AG20443 (cell line): ENCODE results near the gene ZFP1.

Experiments
- DNase-seq: peaks from one replicate; pipeline ENCODE4 v3.0.0; 2012; ENCODE audit warnings: low spot score, mixed read lengths

The ZFP1 gene

GRCh38 chr16:75160386-75160785 is 12.1 kb downstream of the ZFP1 start:
- DNase-seq: no peak

DNA sequence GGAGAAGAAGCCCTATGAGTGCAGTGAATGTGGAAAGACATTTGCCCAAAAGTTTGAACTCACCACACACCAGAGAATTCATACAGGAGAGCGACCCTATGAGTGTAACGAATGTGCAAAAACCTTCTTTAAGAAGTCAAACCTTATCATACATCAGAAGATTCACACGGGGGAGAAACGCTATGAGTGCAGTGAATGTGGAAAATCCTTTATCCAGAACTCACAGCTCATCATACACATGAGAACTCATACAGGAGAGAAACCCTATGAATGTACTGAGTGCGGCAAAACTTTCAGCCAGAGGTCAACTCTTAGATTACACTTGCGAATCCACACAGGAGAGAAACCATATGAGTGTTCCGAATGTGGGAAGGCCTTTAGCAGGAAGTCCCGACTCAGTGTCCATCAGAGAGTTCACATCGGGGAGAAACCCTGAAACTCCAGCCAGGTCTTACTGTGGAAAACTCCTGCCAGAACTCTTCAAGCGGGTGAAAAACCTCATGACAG is 21.6 kb downstream of the ZFP1 start:
- no peak for DNase-seq

GRCh38 chr16:75172578-75172977 is 24.3 kb downstream of the ZFP1 start:
- no peak for DNase-seq

GRCh38 chr16:75175074-75175473 is 26.8 kb downstream of the ZFP1 start:
- DNase-seq: no peak

- no peak for DNase-seq
Measured at GRCh38 chr16:75176926-75177325, 28.6 kb downstream of the ZFP1 start.

DNA sequence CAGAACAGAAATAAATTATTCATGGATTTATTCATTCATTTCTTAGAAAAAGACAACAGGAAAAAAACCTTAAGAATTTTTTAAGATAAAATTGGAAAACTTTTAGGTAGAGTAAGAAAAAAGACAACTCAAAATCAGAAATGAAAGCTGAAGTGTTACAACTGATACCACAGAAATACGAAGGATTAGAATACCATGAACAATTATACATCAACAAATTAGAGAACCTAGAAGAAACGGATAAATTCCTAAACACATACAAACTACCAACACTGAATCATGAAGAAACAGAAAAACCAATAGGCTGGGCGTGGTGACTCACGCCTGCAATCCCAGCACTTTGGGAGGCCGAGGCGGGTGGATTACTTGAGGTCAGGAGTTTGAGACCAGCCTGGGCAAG is 30.9 kb downstream of the ZFP1 start:
- no peak for DNase-seq

DNA sequence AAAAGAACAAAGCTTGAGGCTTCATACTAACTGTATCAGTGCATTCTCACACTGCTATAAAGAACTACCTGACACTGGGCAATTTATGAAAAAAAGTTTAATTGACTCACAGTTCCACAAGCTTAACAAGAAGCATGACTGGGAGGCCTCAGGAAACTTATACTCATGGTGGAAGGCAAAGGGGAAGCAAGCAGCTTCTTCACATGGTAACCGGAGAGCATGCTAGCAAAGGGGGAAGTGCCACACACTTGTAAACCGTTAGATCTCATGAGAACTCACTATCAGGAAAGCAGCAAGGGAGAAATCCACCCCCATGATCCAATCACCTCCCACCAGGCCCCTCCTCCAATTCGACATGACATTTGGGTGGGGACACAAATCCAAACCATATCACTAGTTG is 33.3 kb downstream of the ZFP1 start:
- no peak for DNase-seq

DNA sequence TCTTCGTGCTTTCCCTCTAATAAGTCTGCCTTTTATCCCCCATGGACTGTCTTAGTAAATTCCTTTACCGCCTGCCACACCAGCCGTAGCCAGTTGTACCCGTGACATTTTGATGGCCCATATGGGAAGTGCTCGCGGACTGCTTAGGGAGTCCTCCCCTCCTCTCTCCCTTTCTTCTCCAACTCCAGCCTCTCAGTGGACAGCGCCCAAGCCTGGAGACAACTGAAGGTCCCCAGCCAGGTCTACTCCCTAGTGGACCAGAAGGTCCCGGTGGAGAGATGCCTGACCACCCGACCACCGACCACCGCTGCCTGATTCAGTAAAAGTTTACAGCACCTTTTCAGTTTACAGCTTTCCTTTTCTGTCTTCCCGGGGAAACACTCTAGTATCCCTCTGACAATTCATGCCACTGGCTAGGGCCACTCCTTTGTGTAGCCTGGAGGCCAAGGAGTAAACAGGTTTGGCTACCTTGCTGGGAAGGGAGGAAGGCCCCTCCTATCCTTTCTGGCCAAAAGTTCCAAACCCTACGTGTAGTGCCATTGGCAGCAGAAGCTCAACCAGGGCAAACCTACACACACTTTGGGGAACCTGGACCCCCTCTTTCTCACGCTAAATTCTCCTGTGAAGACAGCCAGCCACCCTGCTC is 40.6 kb downstream of the ZFP1 start:
- no peak for DNase-seq

- DNase-seq: no peak
Measured at GRCh38 chr16:75189638-75190245, 41.4 kb downstream of the ZFP1 start.

DNA sequence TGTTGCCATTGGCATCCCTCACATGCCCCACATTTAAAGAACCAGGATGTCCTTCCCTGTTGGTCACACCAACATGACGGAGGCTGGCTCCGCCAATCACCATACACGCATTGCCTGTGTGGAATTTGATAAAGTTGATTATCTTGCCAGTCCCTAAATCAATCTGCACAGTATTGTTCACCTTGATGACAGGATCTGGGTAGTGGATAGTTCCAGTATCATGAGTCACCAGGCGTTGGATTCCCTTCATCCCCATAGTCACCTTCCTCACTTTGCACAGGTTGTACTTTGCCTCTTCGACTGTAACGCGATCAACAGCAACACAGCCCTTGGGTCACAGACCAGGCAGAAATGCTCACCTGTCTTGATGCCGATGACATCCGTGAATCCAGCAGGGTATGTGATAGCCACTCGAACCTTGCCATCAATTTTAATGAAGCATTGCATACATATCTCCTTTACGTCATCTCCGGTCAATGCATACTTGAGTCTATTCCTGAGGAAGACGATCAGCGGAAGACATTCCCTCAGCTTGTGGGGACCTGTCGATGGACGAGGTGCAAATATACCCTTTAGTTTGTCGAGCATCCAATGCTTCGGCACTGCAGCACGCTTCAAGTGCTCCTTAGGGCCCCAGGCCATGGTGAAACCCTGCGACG is 44.4 kb downstream of the ZFP1 start:
- no peak for DNase-seq

DNA sequence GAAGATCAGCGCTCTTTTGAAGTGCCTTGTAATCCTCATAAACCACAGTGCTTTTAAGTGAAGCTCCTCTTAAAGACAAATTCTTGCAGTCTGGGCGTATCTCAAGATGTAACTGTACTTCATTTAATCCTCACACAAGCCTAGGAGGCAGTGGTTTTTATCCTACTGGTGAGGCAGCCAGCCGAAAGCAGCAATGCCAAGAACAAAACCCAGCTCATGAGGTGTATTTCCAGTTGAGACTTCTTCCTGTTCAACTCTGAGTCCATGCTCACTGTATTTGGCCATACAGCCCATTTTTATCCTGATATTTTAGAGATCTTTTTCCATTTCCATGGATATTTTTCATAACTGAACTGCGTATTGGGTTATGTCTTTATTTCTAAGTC is 44.9 kb downstream of the ZFP1 start:
- no peak for DNase-seq

GRCh38 chr16:75193730-75194444 is 45.6 kb downstream of the ZFP1 start:
- DNase-seq: no peak

- DNase-seq: no peak
Measured at GRCh38 chr16:75195811-75196790, 47.8 kb downstream of the ZFP1 start.

DNA sequence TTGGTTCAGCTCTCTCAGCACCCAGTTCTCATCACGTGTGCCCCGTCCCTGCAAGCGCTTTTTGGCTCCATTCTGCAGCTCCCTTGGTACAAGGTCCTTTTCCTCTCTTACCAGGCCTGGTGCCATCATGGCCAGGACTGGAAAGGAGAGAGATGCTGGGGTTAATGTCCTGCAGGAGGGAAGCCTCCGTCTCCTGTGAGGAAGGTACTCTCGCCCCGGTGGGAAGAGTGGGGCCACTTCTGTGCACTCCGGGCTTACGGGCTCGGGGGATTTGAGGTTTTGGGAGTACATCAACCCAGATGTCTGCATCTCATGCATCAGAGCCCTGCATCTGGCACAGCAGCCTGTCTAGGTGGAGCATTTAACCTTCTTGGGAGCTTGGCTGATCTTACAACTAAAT is 48.5 kb downstream of the ZFP1 start:
- no peak for DNase-seq

- DNase-seq: no peak
Measured at GRCh38 chr16:75197522-75198134, 49.3 kb downstream of the ZFP1 start.

DNA sequence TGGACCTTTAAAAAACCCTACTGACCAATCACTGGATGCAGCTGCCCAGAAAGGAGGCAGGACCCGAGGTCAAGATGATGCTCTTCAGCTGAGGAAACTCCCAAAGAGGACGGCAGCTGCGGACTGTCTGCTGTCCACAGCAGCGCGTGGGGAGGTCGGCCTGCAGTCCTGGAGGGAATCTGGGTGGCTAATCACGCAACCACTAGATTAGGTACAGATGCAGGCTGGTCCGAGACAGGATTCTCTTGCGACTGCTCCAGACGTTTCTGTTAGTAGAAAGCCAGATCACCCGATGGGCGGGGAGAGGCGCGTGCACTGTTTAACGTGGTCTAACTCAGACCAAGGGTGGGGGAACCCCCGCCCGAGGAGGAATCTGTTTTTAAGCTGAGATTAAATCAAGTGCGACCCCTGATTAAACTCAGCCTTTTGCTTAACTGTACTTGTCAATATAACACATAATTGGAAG is 49.8 kb downstream of the ZFP1 start:
- peak; percentile 80 for DNase-seq

DNA sequence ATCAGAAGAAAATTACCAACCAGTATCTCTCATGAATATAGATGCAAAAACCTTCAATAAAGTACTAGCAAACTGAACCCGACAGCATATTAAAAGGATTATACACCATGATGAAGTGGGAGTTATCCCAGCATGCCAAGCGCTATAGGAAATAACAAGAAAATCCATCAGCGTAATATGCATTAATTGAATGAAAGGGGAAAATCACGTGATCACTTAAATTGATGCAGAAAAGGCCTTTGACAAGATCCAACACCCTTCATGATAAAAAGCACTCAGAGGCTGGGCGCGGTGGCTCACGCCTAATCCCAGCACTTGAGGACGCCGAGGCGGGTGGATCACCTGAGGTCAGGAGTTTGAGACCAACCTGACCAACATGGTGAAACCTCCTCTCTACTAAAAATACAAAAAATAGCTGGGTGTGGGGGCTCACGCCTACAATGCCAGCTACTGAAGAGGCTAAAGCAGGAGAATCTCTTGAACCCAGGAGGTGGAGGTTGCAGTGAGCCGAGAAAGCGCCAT is 53.8 kb downstream of the ZFP1 start:
- DNase-seq: no peak

DNA sequence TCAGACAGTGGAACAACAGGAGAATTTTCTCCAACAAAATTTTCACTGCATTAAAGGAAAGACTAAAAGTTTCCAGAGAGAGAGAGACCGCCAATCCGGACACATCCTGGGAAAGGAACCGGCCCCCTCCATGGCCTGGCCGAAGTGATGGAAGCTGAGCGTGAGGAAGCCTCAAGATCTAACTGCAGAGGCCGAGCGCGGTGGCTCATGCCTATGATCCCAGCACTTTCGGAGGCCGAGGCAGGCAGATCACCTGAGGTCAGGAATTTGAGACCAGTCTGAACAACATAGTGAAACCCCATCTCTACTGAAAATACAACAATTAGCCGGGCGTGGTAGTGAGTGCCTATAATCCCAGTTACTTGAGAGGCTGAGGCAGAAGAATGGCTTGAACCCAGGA is 54.8 kb downstream of the ZFP1 start:
- DNase-seq: no peak

DNA sequence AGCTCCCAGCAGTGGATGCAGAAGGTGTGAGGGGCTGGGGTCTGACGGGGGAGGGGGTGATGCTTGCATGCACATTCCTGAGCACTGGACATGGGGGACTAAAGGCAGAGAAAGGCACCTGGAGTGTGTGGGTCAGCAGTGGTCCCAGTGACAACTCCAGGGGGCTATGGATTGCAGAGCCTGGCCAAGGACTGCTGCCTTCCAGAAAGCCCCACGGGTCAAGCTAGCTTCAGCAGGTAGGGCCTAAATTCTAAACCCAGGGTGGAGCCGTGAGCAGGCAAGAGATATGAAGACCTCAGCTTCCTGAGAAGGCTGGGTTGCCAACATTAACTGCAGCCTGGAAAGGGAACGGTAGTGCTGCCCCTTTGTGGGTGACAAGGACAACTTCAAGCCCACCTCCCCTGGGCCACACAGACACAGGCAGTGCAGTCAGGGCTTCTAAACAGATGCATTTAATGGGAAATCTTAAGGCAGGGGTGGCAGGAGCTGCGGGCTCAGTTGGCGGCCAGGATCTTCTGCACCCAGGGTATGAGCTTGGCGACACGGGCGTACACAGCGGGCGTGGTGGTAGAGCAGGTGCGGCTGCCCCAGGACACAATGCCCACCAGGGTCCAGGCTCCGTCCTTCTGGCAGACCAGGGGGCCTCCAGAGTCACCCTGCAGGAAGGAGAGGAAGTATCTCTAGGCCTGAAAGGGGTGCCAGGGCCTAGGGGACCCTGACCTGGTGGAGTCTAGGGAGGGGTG is 55.5 kb downstream of the ZFP1 start:
- no peak for DNase-seq

DNA sequence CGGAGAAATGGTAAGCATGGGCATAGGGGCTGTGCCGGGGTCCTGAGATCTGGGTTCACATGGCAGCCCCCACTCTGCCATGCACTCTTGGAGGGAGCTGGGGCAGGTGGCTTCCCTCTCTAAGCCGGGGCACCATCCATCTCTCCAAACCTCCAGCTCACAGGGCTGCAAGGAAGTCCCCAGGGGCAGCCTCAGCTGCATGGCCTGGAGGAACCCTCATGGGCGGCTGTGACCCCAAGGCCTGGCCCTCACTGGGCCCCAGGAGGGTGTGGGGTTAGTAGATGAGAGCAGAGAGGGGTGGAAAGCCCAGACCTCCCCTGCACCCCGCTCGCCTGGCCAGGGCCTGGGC is 56.1 kb downstream of the ZFP1 start:
- no peak for DNase-seq
